ENCODE measurements around the gene TCF23. TPM values are rescaled to one million over a fixed set of nuclear protein-coding genes. Genes with fewer than 3 reads are reported as not detected.
A peak's percentile ranks its signal among the peaks of the same experiment; 100 is the strongest.

TCF23 gene
- total RNA-seq, 1 experiment from 2014 or later, result 0.13 TPM

DNA sequence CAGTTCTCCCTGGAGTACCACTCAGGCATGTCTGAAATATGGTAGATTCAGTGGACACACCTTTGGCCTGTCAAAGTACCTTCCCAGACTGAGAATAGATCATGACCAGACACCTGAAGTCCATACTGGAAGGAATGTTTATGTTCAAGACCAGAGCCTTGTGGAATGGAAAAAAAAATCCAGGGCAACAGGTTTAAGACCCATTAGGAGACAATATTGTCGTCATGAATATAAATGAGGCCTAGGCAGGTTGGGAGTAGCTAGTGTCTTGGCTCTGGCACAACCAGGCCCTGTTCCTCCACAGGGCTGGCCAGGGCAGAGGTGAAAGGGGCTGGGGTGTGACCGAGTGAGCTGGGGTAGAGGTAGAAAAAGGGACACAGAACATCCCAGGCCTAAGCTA lies 49.8 kb downstream of the TCF23 start:
- no peak for TF ChIP-seq ZNF317 (CRISPR knock-in tag; IDR thresholded peaks at IDR 0.05; ENCODE audit: borderline replicate concordance, low read depth)
- TF ChIP-seq CREB1 (CRISPR knock-in tag; IDR thresholded peaks at IDR 0.05), result no peak
- TF ChIP-seq, protein P1, sequence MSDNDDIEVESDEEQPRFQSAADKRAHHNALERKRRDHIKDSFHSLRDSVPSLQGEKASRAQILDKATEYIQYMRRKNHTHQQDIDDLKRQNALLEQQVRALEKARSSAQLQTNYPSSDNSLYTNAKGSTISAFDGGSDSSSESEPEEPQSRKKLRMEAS (CRISPR knock-in tag; IDR thresholded peaks at IDR 0.05), result no peak
- no peak for TF ChIP-seq IRF2 (CRISPR knock-in tag; IDR thresholded peaks at IDR 0.05; ENCODE audit: borderline replicate concordance, low read depth)
- TF ChIP-seq, protein P2, sequence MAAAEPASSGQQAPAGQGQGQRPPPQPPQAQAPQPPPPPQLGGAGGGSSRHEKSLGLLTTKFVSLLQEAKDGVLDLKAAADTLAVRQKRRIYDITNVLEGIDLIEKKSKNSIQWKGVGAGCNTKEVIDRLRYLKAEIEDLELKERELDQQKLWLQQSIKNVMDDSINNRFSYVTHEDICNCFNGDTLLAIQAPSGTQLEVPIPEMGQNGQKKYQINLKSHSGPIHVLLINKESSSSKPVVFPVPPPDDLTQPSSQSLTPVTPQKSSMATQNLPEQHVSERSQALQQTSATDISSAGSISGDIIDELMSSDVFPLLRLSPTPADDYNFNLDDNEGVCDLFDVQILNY (CRISPR knock-in tag; IDR thresholded peaks at IDR 0.05), result no peak
- TF ChIP-seq SP1 (CRISPR knock-in tag; conservative IDR thresholded peaks at IDR 0.05), result no peak
- TF ChIP-seq ZNF423 (CRISPR knock-in tag; IDR thresholded peaks at IDR 0.05), result no peak
- TF ChIP-seq, protein P3, sequence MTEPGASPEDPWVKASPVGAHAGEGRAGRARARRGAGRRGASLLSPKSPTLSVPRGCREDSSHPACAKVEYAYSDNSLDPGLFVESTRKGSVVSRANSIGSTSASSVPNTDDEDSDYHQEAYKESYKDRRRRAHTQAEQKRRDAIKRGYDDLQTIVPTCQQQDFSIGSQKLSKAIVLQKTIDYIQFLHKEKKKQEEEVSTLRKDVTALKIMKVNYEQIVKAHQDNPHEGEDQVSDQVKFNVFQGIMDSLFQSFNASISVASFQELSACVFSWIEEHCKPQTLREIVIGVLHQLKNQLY (CRISPR knock-in tag; IDR thresholded peaks at IDR 0.05), result no peak
- TF ChIP-seq FOXJ3 (CRISPR knock-in tag; IDR thresholded peaks at IDR 0.05; ENCODE audit: borderline replicate concordance), result no peak
- no peak for TF ChIP-seq NR3C1 (CRISPR knock-in tag; conservative IDR thresholded peaks at IDR 0.05; ENCODE audit: low read depth)
- no peak for TF ChIP-seq ZNF219 (CRISPR knock-in tag; IDR thresholded peaks at IDR 0.05; ENCODE audit: borderline replicate concordance)
- TF ChIP-seq, protein P4, sequence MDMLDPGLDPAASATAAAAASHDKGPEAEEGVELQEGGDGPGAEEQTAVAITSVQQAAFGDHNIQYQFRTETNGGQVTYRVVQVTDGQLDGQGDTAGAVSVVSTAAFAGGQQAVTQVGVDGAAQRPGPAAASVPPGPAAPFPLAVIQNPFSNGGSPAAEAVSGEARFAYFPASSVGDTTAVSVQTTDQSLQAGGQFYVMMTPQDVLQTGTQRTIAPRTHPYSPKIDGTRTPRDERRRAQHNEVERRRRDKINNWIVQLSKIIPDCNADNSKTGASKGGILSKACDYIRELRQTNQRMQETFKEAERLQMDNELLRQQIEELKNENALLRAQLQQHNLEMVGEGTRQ (CRISPR knock-in tag; IDR thresholded peaks at IDR 0.05), result no peak
- TF ChIP-seq, protein P5, sequence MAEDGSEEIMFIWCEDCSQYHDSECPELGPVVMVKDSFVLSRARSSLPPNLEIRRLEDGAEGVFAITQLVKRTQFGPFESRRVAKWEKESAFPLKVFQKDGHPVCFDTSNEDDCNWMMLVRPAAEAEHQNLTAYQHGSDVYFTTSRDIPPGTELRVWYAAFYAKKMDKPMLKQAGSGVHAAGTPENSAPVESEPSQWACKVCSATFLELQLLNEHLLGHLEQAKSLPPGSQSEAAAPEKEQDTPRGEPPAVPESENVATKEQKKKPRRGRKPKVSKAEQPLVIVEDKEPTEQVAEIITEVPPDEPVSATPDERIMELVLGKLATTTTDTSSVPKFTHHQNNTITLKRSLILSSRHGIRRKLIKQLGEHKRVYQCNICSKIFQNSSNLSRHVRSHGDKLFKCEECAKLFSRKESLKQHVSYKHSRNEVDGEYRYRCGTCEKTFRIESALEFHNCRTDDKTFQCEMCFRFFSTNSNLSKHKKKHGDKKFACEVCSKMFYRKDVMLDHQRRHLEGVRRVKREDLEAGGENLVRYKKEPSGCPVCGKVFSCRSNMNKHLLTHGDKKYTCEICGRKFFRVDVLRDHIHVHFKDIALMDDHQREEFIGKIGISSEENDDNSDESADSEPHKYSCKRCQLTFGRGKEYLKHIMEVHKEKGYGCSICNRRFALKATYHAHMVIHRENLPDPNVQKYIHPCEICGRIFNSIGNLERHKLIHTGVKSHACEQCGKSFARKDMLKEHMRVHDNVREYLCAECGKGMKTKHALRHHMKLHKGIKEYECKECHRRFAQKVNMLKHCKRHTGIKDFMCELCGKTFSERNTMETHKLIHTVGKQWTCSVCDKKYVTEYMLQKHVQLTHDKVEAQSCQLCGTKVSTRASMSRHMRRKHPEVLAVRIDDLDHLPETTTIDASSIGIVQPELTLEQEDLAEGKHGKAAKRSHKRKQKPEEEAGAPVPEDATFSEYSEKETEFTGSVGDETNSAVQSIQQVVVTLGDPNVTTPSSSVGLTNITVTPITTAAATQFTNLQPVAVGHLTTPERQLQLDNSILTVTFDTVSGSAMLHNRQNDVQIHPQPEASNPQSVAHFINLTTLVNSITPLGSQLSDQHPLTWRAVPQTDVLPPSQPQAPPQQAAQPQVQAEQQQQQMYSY (CRISPR knock-in tag; IDR thresholded peaks at IDR 0.05), result no peak
- TF ChIP-seq ETV6 (CRISPR knock-in tag; IDR thresholded peaks at IDR 0.05), result no peak
- Mint-ChIP-seq H3K9me3 (peaks cover 4% of the 10 kb centered on the region; the same call in 1 of the 2 replicates), H3K27me3 (ENCODE audit: low read depth) (no peaks in the 10 kb centered on the region), H3K4me1 (no peaks in the 10 kb centered on the region), H3K4me3 (no peak overlapping the region), H3K36me3 (peaks cover 23% of the 10 kb centered on the region), H3K27ac (peak overlapping the region; percentile 63; the same call in 1 of the 2 replicates)
- DNase-seq (ENCODE audit: low spot score), result no peak
- ATAC-seq, result peak; percentile 29
- ChIA-PET CTCF (interaction anchor here (1.0 kb wide), 1 partner anchor 29 kb away, joined by 5 read pairs; no protein-coding TSS in a partner anchor), POLR2A (no interaction called here)

DNA sequence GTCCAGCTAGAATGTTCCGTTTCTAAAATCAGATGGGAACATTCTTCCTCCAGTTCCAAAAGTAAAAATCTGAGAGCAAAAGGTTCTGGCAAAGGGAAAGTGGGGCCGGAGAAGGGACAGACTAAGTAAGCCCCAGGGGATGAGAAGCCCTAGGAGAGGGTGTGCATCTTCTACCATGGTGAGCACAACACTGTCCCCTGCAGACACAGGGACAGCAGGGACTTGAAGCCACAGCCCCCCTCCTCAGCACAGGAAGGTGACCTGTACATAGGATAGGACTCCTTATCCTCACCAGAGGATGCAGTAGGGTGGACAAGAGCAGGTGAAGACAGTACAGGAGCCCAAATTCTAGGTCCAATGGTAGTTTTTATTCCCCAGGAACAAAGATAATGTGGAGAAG lies 50.4 kb downstream of the TCF23 start:
- Mint-ChIP-seq H3K9me3 (peaks cover 4% of the 10 kb centered on the region; the same call in 1 of the 2 replicates), H3K27me3 (ENCODE audit: low read depth) (no peaks in the 10 kb centered on the region), H3K27ac (peak overlapping the region; percentile 1; the same call in 1 of the 2 replicates), H3K4me3 (no peak overlapping the region), H3K36me3 (peaks cover 29% of the 10 kb centered on the region), H3K4me1 (no peaks in the 10 kb centered on the region)
- ChIA-PET CTCF (interaction anchor here (1.0 kb wide), 1 partner anchor 29 kb away, joined by 5 read pairs; no protein-coding TSS in a partner anchor), POLR2A (no interaction called here)
- no peak; the same call in 1 of the 2 replicates for ATAC-seq
- DNase-seq (ENCODE audit: low spot score), result no peak
- TF ChIP-seq NFATC4 (CRISPR knock-in tag; IDR thresholded peaks at IDR 0.05) (no peak), ZNF317 (CRISPR knock-in tag; IDR thresholded peaks at IDR 0.05; ENCODE audit: borderline replicate concordance, low read depth) (no peak), FOXP1 (CRISPR knock-in tag; IDR thresholded peaks at IDR 0.05; ENCODE audit: borderline replicate concordance) (no peak), NR2C2 (CRISPR knock-in tag; IDR thresholded peaks at IDR 0.05) (no peak), ZNF416 (CRISPR knock-in tag; IDR thresholded peaks at IDR 0.05) (no peak), SP1 (CRISPR knock-in tag; conservative IDR thresholded peaks at IDR 0.05) (no peak), FOXJ3 (CRISPR knock-in tag; IDR thresholded peaks at IDR 0.05; ENCODE audit: borderline replicate concordance) (no peak)
- TF ChIP-seq, protein P6, sequence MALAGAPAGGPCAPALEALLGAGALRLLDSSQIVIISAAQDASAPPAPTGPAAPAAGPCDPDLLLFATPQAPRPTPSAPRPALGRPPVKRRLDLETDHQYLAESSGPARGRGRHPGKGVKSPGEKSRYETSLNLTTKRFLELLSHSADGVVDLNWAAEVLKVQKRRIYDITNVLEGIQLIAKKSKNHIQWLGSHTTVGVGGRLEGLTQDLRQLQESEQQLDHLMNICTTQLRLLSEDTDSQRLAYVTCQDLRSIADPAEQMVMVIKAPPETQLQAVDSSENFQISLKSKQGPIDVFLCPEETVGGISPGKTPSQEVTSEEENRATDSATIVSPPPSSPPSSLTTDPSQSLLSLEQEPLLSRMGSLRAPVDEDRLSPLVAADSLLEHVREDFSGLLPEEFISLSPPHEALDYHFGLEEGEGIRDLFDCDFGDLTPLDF (CRISPR knock-in tag; IDR thresholded peaks at IDR 0.05), result no peak
- TF ChIP-seq, protein P7, sequence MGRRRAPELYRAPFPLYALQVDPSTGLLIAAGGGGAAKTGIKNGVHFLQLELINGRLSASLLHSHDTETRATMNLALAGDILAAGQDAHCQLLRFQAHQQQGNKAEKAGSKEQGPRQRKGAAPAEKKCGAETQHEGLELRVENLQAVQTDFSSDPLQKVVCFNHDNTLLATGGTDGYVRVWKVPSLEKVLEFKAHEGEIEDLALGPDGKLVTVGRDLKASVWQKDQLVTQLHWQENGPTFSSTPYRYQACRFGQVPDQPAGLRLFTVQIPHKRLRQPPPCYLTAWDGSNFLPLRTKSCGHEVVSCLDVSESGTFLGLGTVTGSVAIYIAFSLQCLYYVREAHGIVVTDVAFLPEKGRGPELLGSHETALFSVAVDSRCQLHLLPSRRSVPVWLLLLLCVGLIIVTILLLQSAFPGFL (CRISPR knock-in tag; IDR thresholded peaks at IDR 0.05; ENCODE audit: borderline replicate concordance), result no peak
- TF ChIP-seq, protein P8, sequence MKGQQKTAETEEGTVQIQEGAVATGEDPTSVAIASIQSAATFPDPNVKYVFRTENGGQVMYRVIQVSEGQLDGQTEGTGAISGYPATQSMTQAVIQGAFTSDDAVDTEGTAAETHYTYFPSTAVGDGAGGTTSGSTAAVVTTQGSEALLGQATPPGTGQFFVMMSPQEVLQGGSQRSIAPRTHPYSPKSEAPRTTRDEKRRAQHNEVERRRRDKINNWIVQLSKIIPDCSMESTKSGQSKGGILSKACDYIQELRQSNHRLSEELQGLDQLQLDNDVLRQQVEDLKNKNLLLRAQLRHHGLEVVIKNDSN (CRISPR knock-in tag; IDR thresholded peaks at IDR 0.05), result no peak
